GM12891 (cell line): ENCODE results near the gene OR7G1.

Experiments
- PAX5 ChIP-seq: IDR thresholded peaks from 2 replicates; pipeline ENCODE4 v1.6.1; 2011; ENCODE audit warnings: low read length, moderate library complexity, mild to moderate bottlenecking; ENCODE audit not compliant: insufficient read depth, severe bottlenecking
- POLR2A ChIP-seq: IDR thresholded peaks from 2 replicates; pipeline ENCODE4 v1.6.1; 2011; ENCODE audit warnings: low read depth, low read length, control low read depth
- POLR2AphosphoS5 ChIP-seq: IDR thresholded peaks from 2 replicates; pipeline ENCODE4 v1.6.1; 2011; ENCODE audit warnings: low read depth, low read length, control low read depth
- TAF1 ChIP-seq: IDR thresholded peaks from 2 replicates; pipeline ENCODE4 v1.6.1; 2011; ENCODE audit warnings: low read depth, low read length, control low read depth

GRCh38 chr19:9144920-9145319 is 29.4 kb upstream of the OR7G1 start:
- TF ChIP-seq TAF1 = no peak
- TF ChIP-seq PAX5 = no peak
- TF ChIP-seq POLR2A = no peak
- TF ChIP-seq POLR2AphosphoS5 = no peak
